SK-N-SH treated with all-trans-retinoic acid at 6 μM for 48 hours (cell line): ENCODE data around the gene CCDC148.

Source experiments
- CSDC2 ChIP-seq: fragments of 250-450 bp; sonication (Bioruptor Pico); IDR thresholded peaks from 2 replicates; pipeline ENCODE4 v1.5.0; 2020; ENCODE audit warnings: mild to moderate bottlenecking, moderate library complexity
- PPARA ChIP-seq: fragments of 250-450 bp; sonication (Bioruptor Pico); IDR thresholded peaks from 2 replicates; pipeline ENCODE4 v1.5.0; 2020; ENCODE audit warnings: mild to moderate bottlenecking, borderline replicate concordance
- TCF4 ChIP-seq: fragments of 250-450 bp; sonication (Bioruptor Pico); IDR thresholded peaks from 2 replicates; pipeline ENCODE4 v1.8.0; 2021; ENCODE audit warnings: mild to moderate bottlenecking, moderate library complexity, borderline replicate concordance
- ZNF8 ChIP-seq: fragments of 450-650 bp; formaldehyde crosslinking; IDR thresholded peaks from 2 replicates; pipeline ENCODE4 v1.5.0; 2020; ENCODE audit warnings: mild to moderate bottlenecking, moderate library complexity
- TF ChIP-seq, protein P1 (sequence below): fragments of 250-450 bp; sonication (Bioruptor Pico); IDR thresholded peaks from 2 replicates; pipeline ENCODE4 v1.8.0; 2020; ENCODE audit warnings: mild to moderate bottlenecking, moderate library complexity, borderline replicate concordance
- TF ChIP-seq, protein P2 (sequence below): fragments of 250-450 bp; sonication (Bioruptor Pico); IDR thresholded peaks from 2 replicates; pipeline ENCODE4 v1.8.0; 2021; ENCODE audit warnings: low read depth, mild to moderate bottlenecking, moderate library complexity, borderline replicate concordance

DNA sequence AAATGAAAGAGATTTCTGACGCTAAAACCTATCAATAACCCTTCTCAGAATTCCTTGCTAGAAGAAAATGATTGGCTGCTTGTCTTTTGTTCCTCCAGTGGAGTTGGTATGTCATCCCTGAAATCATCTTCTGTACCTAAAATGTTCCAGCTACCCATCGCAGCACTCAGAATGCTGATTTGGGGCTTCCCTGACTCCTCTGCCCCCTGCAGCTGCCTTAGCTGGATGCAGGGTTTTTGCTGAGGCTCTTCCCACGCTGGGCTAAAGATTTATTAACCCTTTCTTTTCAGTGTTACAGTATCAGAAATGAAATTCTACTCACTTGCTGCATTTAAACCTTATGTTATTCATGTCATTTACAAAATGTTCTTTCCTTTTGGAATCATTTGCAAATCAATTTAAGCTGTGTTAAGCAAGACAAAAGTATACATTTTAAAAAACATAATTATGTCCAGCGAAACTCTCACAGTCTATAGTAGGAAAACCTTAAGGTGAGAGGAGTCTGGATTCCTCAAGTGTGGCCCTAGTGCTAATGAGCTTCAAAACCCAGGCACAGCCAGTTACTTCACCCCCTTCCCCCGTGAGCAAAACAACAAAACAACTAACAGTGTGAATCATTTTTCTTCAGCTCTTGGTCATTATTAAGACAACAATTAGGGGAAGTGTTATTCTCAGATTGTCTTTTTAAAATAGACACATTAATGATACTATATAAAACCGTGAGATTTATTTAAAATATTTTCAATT, 33.0 kb upstream of the CCDC148 start:
- no peak for TF ChIP-seq PPARA (CRISPR knock-in tag)
- no peak for TF ChIP-seq CSDC2 (CRISPR knock-in tag)
- TF ChIP-seq TCF4 (CRISPR knock-in tag) = no peak
- TF ChIP-seq, protein P1, sequence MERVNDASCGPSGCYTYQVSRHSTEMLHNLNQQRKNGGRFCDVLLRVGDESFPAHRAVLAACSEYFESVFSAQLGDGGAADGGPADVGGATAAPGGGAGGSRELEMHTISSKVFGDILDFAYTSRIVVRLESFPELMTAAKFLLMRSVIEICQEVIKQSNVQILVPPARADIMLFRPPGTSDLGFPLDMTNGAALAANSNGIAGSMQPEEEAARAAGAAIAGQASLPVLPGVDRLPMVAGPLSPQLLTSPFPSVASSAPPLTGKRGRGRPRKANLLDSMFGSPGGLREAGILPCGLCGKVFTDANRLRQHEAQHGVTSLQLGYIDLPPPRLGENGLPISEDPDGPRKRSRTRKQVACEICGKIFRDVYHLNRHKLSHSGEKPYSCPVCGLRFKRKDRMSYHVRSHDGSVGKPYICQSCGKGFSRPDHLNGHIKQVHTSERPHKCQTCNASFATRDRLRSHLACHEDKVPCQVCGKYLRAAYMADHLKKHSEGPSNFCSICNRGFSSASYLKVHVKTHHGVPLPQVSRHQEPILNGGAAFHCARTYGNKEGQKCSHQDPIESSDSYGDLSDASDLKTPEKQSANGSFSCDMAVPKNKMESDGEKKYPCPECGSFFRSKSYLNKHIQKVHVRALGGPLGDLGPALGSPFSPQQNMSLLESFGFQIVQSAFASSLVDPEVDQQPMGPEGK (CRISPR knock-in tag) = no peak
- TF ChIP-seq, protein P2, sequence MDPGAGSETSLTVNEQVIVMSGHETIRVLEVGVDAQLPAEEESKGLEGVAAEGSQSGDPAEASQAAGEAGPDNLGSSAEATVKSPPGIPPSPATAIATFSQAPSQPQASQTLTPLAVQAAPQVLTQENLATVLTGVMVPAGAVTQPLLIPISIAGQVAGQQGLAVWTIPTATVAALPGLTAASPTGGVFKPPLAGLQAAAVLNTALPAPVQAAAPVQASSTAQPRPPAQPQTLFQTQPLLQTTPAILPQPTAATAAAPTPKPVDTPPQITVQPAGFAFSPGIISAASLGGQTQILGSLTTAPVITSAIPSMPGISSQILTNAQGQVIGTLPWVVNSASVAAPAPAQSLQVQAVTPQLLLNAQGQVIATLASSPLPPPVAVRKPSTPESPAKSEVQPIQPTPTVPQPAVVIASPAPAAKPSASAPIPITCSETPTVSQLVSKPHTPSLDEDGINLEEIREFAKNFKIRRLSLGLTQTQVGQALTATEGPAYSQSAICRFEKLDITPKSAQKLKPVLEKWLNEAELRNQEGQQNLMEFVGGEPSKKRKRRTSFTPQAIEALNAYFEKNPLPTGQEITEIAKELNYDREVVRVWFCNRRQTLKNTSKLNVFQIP (CRISPR knock-in tag) = no peak
- TF ChIP-seq ZNF8 (CRISPR knock-in tag) = no peak
